ENCODE results near the gene SEC63.
"Not testable (repeated sequence)": the region's sequence is repeated elsewhere in the genome, so short reads cannot be mapped to it uniquely, and the experiment has no call there.

SEC63 gene

GRCh38 chr6:107931894-107932293 lies 26.1 kb downstream of the SEC63 start:
- no peak for DNase-seq (ENCODE audit: low spot score)

- DNase-seq (ENCODE audit: low spot score): no peak
These were observed 29.0 kb downstream of the SEC63 start for GRCh38 chr6:107928984-107929383.

- not testable (repeated sequence) for DNase-seq (ENCODE audit: low spot score)
These were observed 31.1 kb downstream of the SEC63 start for GRCh38 chr6:107926697-107927544.

GRCh38 chr6:107917451-107918375 lies 40.3 kb downstream of the SEC63 start:
- DNase-seq (ENCODE audit: low spot score): no peak

- not testable (repeated sequence) for DNase-seq (ENCODE audit: low spot score)
These were observed 41.0 kb downstream of the SEC63 start for GRCh38 chr6:107916961-107917360.

GRCh38 chr6:107911692-107912091 lies 46.3 kb downstream of the SEC63 start:
- DNase-seq (ENCODE audit: low spot score): no peak

GRCh38 chr6:107894809-107895396 lies 63.1 kb downstream of the SEC63 start:
- DNase-seq (ENCODE audit: low spot score): peak; percentile 5

- DNase-seq (ENCODE audit: low spot score): not testable (repeated sequence)
These were observed 67.6 kb downstream of the SEC63 start for GRCh38 chr6:107890431-107890830.

GRCh38 chr6:107885950-107886349 lies 72.1 kb downstream of the SEC63 start:
- DNase-seq (ENCODE audit: low spot score): not testable (repeated sequence)

GRCh38 chr6:107879941-107880340 lies 78.1 kb downstream of the SEC63 start:
- no peak for DNase-seq (ENCODE audit: low spot score)

GRCh38 chr6:107877968-107878367 lies 80.0 kb downstream of the SEC63 start:
- DNase-seq (ENCODE audit: low spot score): no peak

- no peak for DNase-seq (ENCODE audit: low spot score)
These were observed 86.0 kb downstream of the SEC63 start for GRCh38 chr6:107871976-107872375.

GRCh38 chr6:107871512-107871911 lies 86.5 kb downstream of the SEC63 start:
- not testable (repeated sequence) for DNase-seq (ENCODE audit: low spot score)

GRCh38 chr6:107871016-107871415 lies 87.0 kb downstream of the SEC63 start:
- no peak for DNase-seq (ENCODE audit: low spot score)

GRCh38 chr6:107870381-107870780 lies 87.6 kb downstream of the SEC63 start:
- DNase-seq (ENCODE audit: low spot score): no peak

- DNase-seq (ENCODE audit: low spot score): no peak
These were observed 88.1 kb downstream of the SEC63 start for GRCh38 chr6:107869871-107870270.

GRCh38 chr6:107868867-107869611 lies 89.0 kb downstream of the SEC63 start:
- no peak for DNase-seq (ENCODE audit: low spot score)

- DNase-seq (ENCODE audit: low spot score): no peak
These were observed 90.7 kb downstream of the SEC63 start for GRCh38 chr6:107867302-107867615.

GRCh38 chr6:107866606-107867301 lies 91.3 kb downstream of the SEC63 start:
- peak; percentile 24 for DNase-seq (ENCODE audit: low spot score)

- no peak for DNase-seq (ENCODE audit: low spot score)
These were observed 93.5 kb downstream of the SEC63 start for GRCh38 chr6:107864226-107865127.

Measured in SW480 (cell line).